A673 (cell line): ENCODE measurements around the gene POLR1D.

ENCODE experiments used
- CTCF ChIP-seq: fragments of 300-800, 200-600 bp; sonication (generic); conservative IDR thresholded peaks from 2 replicates; pipeline ENCODE4 v1.5.1; 2017; ENCODE audit warnings: low read depth, mild to moderate bottlenecking, antibody characterized with exemption, low read length, moderate library complexity, mixed read lengths
- EZH2 ChIP-seq: fragments of 200-600 bp; sonication (generic); IDR thresholded peaks from 2 replicates; pipeline ENCODE4 v1.6.1; 2017; ENCODE audit warnings: borderline replicate concordance, low read depth, mild to moderate bottlenecking, mixed read lengths, antibody characterized with exemption, low read length; ENCODE audit not compliant: poor library complexity, severe bottlenecking

- TF ChIP-seq CTCF = no peak
- TF ChIP-seq EZH2 = no peak
Measured at GRCh38 chr13:27659145-27659865, 37.6 kb downstream of the POLR1D start.
